SU-DHL-6 (cell line): ENCODE results near the gene MT1G.

Experiments
- H2AFZ ChIP-seq: fragments of 200-600 bp; sonication (generic); 2 replicates; pipeline ENCODE4 v1.6.1; 2014; ENCODE audit warnings: low read depth, mild to moderate bottlenecking, moderate library complexity, mixed read lengths, antibody characterized with exemption, low read length; ENCODE audit not compliant: severe bottlenecking
- H3F3A ChIP-seq: fragments of 200-600 bp; shearing (Covaris generic); 2 replicates; pipeline ENCODE4 v1.6.0; 2016; ENCODE audit warnings: antibody characterized with exemption, mild to moderate bottlenecking; ENCODE audit not compliant: insufficient read depth
- H3K27ac ChIP-seq: fragments of 200-600 bp; sonication (generic); 2 replicates; pipeline ENCODE4 v1.5.1; 2016; ENCODE audit warnings: low read depth, mild to moderate bottlenecking, low read length, moderate library complexity, mixed read lengths
- H3K27me3 ChIP-seq: fragments of 200-600 bp; sonication (generic), shearing (Covaris generic); 2 replicates; pipeline ENCODE4 v1.6.0; 2014; ENCODE audit warnings: mild to moderate bottlenecking, low read length
- H3K36me3 ChIP-seq: fragments of 200-600 bp; sonication (generic); 2 replicates; pipeline ENCODE4 v1.6.1; 2014; ENCODE audit warnings: mild to moderate bottlenecking, low read length, mixed read lengths
- H3K4me2 ChIP-seq: fragments of 300-600, 200-600 bp; shearing (Covaris generic), sonication (generic); 2 replicates; pipeline ENCODE4 v1.6.0; 2014; ENCODE audit warnings: low read length, low read depth, mild to moderate bottlenecking; ENCODE audit not compliant: poor library complexity, severe bottlenecking
- H3K4me3 ChIP-seq: fragments of 200-600 bp; sonication (generic); 2 replicates; pipeline ENCODE4 v1.5.1; 2014; ENCODE audit warnings: antibody characterized with exemption, low read length, mild to moderate bottlenecking, mixed read lengths; ENCODE audit not compliant: insufficient read depth, poor library complexity, severe bottlenecking
- H3K79me2 ChIP-seq: fragments of 200-600 bp; sonication (generic); 2 replicates; pipeline ENCODE4 v1.6.1; 2014; ENCODE audit warnings: mild to moderate bottlenecking, low read length, moderate library complexity; ENCODE audit not compliant: insufficient read depth
- H3K9ac ChIP-seq: fragments of 200-600 bp; sonication (generic); 2 replicates; pipeline ENCODE4 v1.7.0; 2014; ENCODE audit warnings: mild to moderate bottlenecking, low read length
- H3K9me2 ChIP-seq: fragments of 200-600 bp; sonication (generic); replicated peaks from 2 replicates; pipeline ENCODE4 v1.6.1; 2014; ENCODE audit warnings: low read length; ENCODE audit not compliant: insufficient read depth
- H3K9me3 ChIP-seq: fragments of 200-600 bp; sonication (generic); 2 replicates; pipeline ENCODE4 v1.6.1; 2014; ENCODE audit warnings: low read length, mixed read lengths; ENCODE audit not compliant: insufficient read depth
- H4K20me1 ChIP-seq: fragments of 200-600 bp; sonication (generic); 2 replicates; pipeline ENCODE4 v1.6.1; 2014; ENCODE audit warnings: low read depth, mild to moderate bottlenecking, antibody characterized with exemption, low read length, moderate library complexity, mixed read lengths
- EZH2phosphoT487 ChIP-seq: fragments of 200-600 bp; sonication (generic), shearing (Covaris generic); conservative IDR thresholded peaks from 2 replicates; pipeline ENCODE4 v1.6.1; 2018; ENCODE audit warnings: mild to moderate bottlenecking, antibody characterized with exemption, low read length, moderate library complexity, mixed read lengths
- TF ChIP-seq, protein P1 (sequence below): fragments of 200-600 bp; sonication (generic); IDR thresholded peaks from one replicate; pipeline ENCODE4 v1.5.1; 2017; ENCODE audit warnings: antibody characterized with exemption, mild to moderate bottlenecking, low read length, moderate library complexity; ENCODE audit not compliant: insufficient read depth, poor library complexity, severe bottlenecking

Gene MT1G

GRCh38 chr16:56701534-56701933 is 33.7 kb upstream of the MT1G start:
- H3K4me2 ChIP-seq, result no peak overlapping the region
- no peak overlapping the region for H3K9ac ChIP-seq
- no peaks in the 10 kb centered on the region for H3K9me2 ChIP-seq
- H2AFZ ChIP-seq, result peak overlapping the region; percentile 81
- no peaks in the 10 kb centered on the region for H4K20me1 ChIP-seq
- no peaks in the 10 kb centered on the region for H3K27me3 ChIP-seq
- H3K79me2 ChIP-seq, result no peaks in the 10 kb centered on the region
- H3K36me3 ChIP-seq, result no peaks in the 10 kb centered on the region
- no peaks in the 10 kb centered on the region for H3K9me3 ChIP-seq
- no peak for TF ChIP-seq EZH2phosphoT487
- TF ChIP-seq, protein P1, sequence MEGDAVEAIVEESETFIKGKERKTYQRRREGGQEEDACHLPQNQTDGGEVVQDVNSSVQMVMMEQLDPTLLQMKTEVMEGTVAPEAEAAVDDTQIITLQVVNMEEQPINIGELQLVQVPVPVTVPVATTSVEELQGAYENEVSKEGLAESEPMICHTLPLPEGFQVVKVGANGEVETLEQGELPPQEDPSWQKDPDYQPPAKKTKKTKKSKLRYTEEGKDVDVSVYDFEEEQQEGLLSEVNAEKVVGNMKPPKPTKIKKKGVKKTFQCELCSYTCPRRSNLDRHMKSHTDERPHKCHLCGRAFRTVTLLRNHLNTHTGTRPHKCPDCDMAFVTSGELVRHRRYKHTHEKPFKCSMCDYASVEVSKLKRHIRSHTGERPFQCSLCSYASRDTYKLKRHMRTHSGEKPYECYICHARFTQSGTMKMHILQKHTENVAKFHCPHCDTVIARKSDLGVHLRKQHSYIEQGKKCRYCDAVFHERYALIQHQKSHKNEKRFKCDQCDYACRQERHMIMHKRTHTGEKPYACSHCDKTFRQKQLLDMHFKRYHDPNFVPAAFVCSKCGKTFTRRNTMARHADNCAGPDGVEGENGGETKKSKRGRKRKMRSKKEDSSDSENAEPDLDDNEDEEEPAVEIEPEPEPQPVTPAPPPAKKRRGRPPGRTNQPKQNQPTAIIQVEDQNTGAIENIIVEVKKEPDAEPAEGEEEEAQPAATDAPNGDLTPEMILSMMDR, result no peak
- H3K27ac ChIP-seq, result no peak overlapping the region
- H3F3A ChIP-seq, result no peaks in the 10 kb centered on the region
- no peak overlapping the region for H3K4me3 ChIP-seq

DNA sequence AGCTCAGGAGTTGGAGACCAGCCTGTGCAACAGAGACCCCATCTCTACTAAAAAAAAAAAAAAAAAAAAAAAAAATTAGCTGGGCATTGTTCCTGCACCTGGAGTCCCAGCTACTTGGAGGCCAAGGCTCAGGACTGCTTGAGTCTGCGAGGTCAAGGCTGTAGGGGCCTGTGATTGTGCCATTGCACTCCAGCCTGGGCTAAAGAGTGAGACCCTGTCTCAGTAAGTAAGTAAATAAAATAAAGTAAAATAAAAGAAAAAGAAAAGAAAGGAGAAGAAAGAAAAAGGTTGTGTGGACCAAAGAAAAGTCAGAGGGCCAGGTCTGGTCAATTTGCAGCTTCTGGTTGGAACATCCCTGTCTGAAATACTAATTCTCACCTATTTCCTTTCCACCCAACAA is 32.8 kb upstream of the MT1G start:
- no peaks in the 10 kb centered on the region for H3F3A ChIP-seq
- H2AFZ ChIP-seq, result no peak overlapping the region
- TF ChIP-seq, protein P1, result no peak
- no peak for TF ChIP-seq EZH2phosphoT487
- H4K20me1 ChIP-seq, result no peaks in the 10 kb centered on the region
- H3K27ac ChIP-seq, result no peak overlapping the region
- H3K36me3 ChIP-seq, result no peaks in the 10 kb centered on the region
- no peak overlapping the region for H3K9ac ChIP-seq
- H3K27me3 ChIP-seq, result no peaks in the 10 kb centered on the region
- no peak overlapping the region for H3K4me3 ChIP-seq
- H3K9me2 ChIP-seq, result no peaks in the 10 kb centered on the region
- no peak overlapping the region for H3K4me2 ChIP-seq
- no peaks in the 10 kb centered on the region for H3K79me2 ChIP-seq
- H3K9me3 ChIP-seq, result no peaks in the 10 kb centered on the region

GRCh38 chr16:56700195-56700594 is 32.3 kb upstream of the MT1G start:
- Histone ChIP-seq H2AFZ (no peak overlapping the region), H4K20me1 (no peaks in the 10 kb centered on the region), H3K27me3 (no peaks in the 10 kb centered on the region), H3K9ac (no peak overlapping the region), H3K9me2 (no peaks in the 10 kb centered on the region), H3K27ac (no peak overlapping the region), H3K4me2 (no peak overlapping the region), H3K9me3 (no peaks in the 10 kb centered on the region), H3K36me3 (no peaks in the 10 kb centered on the region), H3K79me2 (no peaks in the 10 kb centered on the region), H3F3A (no peaks in the 10 kb centered on the region), H3K4me3 (no peak overlapping the region)
- no peak for TF ChIP-seq EZH2phosphoT487
- TF ChIP-seq, protein P1, result no peak
